Erythroblast (primary cell): ENCODE data around the gene C2CD2.

Experiments
- DNase-seq, 2 experiments: peaks; one replicate each; lab custom pipeline; 2025; lab: John Stamatoyannopoulos, UW
- GATA1 ChIP-seq: IDR thresholded peaks from 2 replicates; pipeline ENCODE4 v1.6.1; 2011; ENCODE audit warnings: low read depth, mild to moderate bottlenecking, control low read depth, low read length, moderate library complexity
- POLR2A ChIP-seq: IDR thresholded peaks from 2 replicates; pipeline ENCODE4 v1.6.1; 2011; ENCODE audit warnings: mild to moderate bottlenecking, low read length

Gene C2CD2

DNA sequence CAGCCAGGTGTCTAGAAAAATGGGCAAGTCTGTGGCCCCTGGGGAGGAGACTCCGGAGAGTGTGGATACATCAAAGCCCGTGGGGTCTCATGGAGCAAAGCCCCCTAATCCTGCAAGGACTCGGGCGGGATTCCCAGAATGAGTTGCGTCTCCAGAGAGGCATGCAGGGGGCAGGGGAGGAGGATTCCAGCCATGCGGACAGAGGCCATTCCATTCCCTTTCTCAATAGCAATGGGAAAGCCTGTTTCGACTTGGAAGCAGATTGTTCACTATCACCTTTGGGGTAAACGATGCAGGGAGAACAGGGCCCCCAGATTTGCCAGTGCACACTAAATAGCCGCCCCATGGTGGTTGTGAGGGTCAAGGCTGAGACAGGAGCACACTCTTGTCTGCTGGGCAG is 59.3 kb downstream of the C2CD2 start:
- no peak for TF ChIP-seq POLR2A
- TF ChIP-seq GATA1: no peak
- DNase-seq: no peak

DNA sequence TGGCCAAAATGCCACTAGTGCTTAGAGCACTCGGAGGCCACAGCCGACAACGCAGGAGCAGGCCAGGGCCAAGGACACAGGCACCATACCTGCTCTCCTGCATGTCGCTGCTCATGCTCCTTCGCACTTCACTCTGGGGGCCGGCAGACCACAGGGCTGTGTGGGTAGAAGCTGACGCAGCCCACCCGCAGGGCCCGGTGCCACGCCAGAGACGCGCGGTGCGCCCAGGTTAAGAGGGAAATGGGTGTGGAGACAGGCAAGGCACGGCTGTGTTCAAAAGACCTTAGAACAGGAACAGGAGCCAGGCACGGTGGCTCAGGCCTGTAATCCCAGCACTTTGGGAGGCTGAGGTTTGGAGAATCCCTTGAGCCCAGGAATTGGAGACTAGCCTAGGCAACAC is 61.1 kb downstream of the C2CD2 start:
- TF ChIP-seq GATA1 (no peak), POLR2A (no peak)
- no peak for DNase-seq

DNA sequence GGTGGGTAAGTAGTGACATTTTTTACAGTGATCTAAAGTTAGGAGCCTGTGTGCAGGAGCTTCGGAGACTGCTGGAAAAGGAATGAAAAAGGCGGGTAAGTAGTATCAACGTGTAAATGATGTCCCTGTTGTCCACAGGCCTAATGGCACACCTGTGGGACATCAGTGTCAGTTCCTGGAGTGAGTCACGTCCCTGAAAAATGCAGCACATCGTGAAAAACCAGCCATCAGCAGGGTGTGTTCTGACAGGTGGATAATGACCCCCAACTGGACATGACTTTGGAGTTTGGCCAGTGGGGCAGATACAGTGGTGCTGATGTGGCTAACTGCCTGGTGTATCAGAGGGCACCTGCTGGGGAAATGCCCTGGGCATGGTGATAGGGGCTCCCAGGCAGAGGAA is 62.7 kb downstream of the C2CD2 start:
- no peak for DNase-seq
- TF ChIP-seq POLR2A (no peak), GATA1 (no peak)

DNA sequence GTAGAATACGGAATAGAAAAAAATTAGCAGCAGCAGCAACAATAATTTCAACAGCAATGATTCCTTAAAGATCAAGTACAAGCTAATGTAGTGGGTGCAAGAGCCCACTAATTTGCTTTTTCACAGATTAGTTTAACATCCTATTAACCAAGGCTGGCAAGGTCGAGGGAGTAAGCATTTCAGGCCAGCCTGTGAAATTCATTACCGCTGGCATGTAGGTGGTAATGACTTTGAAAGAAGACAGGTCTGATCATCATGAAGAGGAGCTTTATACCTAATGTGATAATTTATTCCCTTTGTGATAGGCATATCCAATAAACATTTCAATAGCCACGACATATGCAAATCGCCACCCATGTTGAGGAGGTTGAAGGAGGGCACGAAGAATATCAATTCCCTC is 63.5 kb downstream of the C2CD2 start:
- TF ChIP-seq POLR2A (no peak), GATA1 (no peak)
- DNase-seq: no peak

DNA sequence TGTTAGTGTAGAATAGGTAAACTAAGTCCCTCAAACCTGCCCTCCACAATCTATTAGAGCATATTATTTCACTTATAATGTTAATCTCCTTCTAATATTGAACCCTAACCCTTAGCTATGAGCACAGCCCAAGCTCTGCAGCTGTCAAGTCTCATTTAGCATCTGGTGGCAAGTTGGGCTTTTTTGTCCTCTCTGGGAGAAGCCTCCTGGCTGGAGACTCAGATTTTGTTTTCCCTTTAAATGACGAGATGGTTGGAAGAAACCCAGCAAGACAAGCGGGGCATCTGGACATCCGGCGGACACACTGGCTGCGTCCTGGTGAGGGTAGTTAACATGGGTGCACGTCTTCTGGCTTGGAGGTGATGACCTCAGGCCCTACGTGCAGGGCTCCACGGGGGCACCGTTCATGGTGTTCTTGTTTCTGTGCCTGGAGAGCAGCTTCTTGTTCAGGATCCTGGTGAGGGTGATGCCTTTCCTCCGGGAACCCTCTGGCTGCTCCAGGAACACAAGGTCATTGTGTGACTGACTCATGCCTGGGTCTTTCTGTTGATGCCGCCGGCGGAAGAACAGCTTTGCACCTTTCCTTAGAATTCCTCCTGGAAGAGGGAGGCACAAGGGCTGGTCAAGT is 65.0 kb downstream of the C2CD2 start:
- TF ChIP-seq POLR2A: no peak
- no peak for TF ChIP-seq GATA1

DNA sequence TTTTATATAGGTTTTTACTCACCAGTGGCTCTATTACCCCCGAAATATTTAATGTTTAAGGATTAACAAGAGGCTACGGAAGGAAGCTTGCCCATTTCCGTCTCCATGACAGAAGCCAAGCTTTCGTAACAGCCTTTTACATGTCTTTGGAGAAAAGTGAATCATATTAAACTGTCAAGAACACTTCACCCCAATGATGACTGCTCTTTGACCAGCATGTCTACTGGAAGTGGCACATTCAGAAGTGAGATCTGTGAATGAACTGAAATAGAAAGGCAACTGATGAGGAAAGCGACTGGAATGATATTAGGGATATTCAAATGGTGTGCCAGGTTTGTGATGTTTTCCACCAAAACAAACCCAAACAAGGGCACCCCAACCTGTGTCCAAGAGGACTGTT is 66.2 kb downstream of the C2CD2 start:
- TF ChIP-seq GATA1: no peak
- no peak for TF ChIP-seq POLR2A
- DNase-seq: no peak

More for the DNA sequence above, 65.0 kb downstream of the C2CD2 start:
- DNase-seq: no peak

DNA sequence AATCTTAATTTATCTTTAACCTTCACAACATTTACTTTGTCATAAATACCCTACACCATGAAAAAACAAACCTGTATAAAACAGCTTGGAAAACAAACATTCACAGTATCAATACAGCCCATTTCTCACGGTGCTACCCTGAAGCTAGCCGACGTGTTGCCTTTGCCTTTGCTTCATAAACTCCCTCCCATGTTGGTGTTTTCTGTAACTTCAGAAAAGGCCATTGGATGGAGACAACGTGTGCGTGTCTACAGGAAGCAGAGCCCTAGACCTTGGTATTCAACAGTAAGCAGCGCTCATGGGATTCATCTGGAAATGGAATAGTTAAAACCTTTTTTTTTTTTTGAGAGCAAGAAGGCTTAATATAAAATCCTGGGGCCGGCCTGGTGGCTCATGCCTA is 67.5 kb downstream of the C2CD2 start:
- no peak for DNase-seq
- no peak for TF ChIP-seq POLR2A
- TF ChIP-seq GATA1: no peak

DNA sequence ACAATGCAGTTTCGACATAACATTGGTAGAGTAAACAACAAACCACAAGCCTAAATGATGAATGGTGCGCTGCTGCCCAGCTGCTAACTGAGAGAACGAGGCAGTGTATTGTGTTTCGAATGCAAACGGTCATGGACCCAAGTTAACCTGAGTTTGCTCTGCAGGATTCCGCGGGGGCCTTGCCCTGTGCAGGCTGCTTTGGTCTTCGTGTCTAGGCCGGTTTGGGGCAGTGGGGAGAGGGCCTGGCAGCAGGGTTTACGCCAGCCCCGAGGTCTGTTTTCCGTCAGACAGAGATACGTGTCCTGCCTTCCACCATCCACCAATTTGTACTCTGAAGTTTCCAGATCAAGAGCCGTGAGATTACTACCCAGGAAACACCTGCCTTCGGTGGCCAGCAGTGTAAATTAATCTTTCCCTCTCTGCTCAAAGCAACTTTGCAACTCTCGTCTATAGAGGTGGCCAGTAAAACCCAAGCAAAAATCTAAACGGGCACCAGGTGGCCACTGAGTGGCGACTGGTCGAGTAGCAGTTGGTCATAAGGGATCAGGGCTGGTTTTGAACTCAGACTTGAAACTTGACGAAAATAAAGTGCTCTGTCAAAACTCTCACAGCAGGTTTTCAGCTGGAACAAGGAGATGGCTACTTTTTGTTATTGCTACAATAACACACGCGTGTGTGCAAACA is 68.3 kb downstream of the C2CD2 start:
- no peak for TF ChIP-seq POLR2A
- TF ChIP-seq GATA1: no peak
- DNase-seq: no peak

DNA sequence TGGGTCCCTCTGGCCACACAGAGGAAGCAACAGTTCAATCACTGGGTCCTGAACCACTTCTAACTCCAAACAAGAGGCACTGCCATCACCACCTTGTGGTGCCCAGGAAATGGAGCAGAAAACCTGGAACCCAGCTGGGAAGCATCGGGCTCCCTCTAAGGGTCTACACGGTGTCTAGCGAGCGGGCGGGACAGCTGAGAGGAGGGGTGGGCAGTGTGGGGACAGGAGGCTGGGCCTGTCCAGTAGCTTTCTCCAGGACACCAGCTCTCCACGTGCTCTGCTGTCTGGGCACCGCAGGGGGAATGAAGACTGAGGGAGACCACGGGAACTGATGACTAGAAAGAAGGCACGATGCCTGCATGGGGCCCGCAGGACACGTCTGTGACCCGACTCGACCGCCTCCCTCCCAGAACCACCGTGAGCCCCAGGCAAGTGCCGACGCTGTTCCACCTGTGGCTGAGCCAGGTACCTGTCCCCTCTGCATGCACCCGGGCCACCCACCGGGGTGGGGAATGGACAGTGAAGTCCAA is 69.3 kb downstream of the C2CD2 start:
- TF ChIP-seq POLR2A: no peak
- TF ChIP-seq GATA1: no peak
- no peak for DNase-seq

DNA sequence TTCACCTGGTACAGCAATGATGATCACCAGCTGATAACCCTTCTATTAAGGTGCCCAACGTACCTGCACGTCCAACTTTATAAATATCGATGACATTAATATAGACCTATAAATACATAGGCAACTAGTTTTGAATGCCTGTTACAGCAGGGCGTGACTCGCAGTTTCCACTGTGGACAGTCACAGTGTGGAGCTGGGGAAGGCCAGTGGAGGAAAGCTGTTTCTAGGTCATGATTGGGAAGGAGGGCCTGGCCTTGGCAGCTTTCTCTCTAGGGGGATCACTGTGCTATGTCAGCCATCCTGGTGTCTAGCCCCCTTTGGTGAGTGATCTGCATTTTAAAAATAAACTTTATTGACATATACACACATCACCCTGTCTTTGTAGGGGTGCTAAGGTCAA is 70.2 kb downstream of the C2CD2 start:
- no peak for TF ChIP-seq POLR2A
- DNase-seq: no peak

DNA sequence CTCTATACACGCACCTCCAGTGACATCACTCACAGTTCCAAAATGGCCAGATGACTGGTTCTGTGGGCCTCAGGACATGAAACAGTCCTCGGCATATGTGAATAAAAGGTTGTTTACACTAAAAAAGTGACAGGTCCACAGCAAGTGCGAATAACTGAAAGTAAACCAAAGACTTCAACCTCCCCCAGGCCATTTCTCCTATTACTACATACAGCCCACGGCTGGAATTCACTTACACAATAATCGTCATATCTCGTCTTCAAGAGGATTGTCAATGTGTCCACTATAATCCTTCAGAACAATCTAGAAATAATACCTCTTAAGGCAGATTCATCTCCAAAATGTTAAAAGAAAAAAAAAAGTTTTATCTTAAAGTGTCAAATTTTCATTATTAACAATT is 72.8 kb downstream of the C2CD2 start:
- TF ChIP-seq GATA1: no peak
- TF ChIP-seq POLR2A: no peak
- DNase-seq: no peak

DNA sequence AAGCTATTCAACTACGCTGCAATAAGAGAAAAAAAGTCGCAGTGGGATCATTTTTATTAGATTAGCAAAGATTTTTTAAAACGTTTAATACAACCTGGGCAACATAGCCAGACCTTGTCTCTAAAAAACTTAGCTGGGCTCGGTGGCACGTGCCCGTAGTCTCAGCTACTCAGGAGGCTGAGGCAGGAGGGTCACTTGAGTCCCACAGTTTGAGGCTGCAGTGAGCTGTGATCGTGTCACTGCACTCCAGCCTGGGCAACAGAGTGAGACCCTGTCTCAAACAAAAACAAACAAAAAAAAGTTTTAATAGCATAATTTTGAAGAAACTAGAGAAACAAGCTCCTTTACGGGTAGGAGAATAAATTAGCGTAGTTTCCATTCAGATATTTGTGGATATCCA is 73.7 kb downstream of the C2CD2 start:
- no peak for DNase-seq
- TF ChIP-seq POLR2A (no peak), GATA1 (no peak)

DNA sequence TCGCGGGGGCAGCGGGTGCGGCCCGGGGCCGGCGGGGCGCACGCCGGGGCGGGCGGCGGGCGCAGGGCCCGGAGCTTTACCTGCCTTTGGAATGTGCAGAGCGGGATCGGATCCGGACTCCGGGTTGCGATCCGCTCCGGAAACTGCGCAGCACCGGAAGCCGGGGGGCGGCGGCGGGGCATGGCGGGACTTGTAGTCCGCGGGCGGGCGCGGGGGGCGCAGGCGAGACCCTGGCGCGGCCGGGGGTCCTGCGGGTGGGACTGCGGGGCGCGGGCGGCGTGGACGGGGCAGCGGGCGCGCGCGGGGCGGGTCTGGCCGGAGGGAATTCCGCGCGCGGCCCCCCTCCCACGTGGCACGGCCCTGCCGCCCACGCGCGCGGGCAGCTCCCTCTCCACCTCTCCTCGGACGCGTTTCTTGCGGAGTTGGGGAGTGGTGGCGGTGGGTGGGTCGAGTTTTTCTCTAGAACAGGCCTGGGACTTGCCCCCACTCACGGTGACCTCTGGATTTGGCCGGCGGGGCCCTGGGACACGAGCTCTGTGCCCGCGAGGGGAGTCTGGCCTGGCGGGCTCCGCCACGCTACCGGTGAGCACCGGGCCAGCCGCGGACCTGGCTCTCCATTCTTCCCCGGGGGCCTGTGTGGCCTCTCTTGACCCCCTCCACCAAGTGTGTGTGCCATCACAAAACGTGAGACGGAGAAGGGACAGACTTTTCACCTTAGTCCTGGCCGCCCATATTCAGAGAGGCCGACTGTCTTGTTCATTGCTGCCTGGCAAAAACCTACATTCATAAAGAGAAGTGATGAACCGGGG is 74.4 kb downstream of the C2CD2 start, which contains the start of gene PRDM15:
PRDM15 (minus strand) TSS at position 155 of the 809 bp plus-strand sequence. CDS start 18,981 bp downstream, outside the sequence.
- TF ChIP-seq POLR2A (peak; percentile 42), GATA1 (no peak)

DNA sequence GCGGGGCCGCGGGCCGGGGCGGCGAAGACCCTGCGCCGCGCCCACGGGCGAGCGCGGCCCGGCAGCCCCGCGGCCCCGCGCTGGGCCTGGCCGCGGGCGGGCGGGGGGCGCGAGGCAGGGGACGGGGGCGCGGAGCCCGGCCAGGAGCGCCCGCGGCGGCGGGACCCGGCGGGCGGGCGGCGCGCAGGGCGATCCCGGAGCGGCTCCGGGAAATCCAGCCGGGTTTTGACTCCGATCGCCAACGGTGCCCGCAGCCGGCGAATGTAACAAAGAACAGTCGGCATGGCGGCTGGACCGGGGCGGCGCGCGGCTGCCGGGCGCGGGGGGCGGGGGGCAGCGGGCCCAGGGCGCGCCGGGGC is 75.0 kb downstream of the C2CD2 start:
- DNase-seq: peak; percentile 86 to 88
- TF ChIP-seq POLR2A (no peak), GATA1 (no peak)

More for the DNA sequence above, 74.4 kb downstream of the C2CD2 start, which contains the start of gene PRDM15:
- DNase-seq: peak; percentile 88 to 89
